K562 (cell line): ENCODE measurements around the gene OR52W1. TPM values are rescaled to one million over a fixed set of nuclear protein-coding genes. Genes with fewer than 3 reads are reported as not detected.

Experiments
- CTBP1 ChIP-seq: fragments of 450-650 bp; IDR thresholded peaks from 2 replicates; pipeline ENCODE4 v1.6.1; 2016; ENCODE audit warnings: borderline replicate concordance
- FIP1L1 ChIP-seq: fragments of 200-400 bp; formaldehyde crosslinking; IDR thresholded peaks from 2 replicates; pipeline ENCODE4 v1.6.1; 2018; ENCODE audit warnings: mild to moderate bottlenecking, low read depth, low read length; ENCODE audit not compliant: poor library complexity, severe bottlenecking
- KAT7 ChIP-seq: sonication (generic); formaldehyde crosslinking; IDR thresholded peaks from 2 replicates; pipeline ENCODE4 v1.8.0; 2022; ENCODE audit warnings: missing genetic modification reagents, mild to moderate bottlenecking, borderline replicate concordance
- MAFF ChIP-seq: IDR thresholded peaks from 2 replicates; pipeline ENCODE4 v1.6.1; 2012; ENCODE audit warnings: low read length, improper control_type of control experiment
- NCOA1 ChIP-seq: fragments of 450-650 bp; IDR thresholded peaks from 2 replicates; pipeline ENCODE4 v1.6.1; 2016; ENCODE audit warnings: low read depth
- PHB2 ChIP-seq: fragments of 450-650 bp; IDR thresholded peaks from 2 replicates; pipeline ENCODE4 v1.6.1; 2017; ENCODE audit warnings: low read depth
- PRPF4 ChIP-seq: fragments of 200-400 bp; formaldehyde crosslinking; IDR thresholded peaks from one replicate; pipeline ENCODE4 v1.6.1; 2017; ENCODE audit warnings: low read length, low read depth, mild to moderate bottlenecking; ENCODE audit not compliant: insufficient read depth, poor library complexity, severe bottlenecking
- TBP ChIP-seq: optimal IDR thresholded peaks from 2 replicates; pipeline ENCODE3; 2011; ENCODE audit warnings: low read depth, low read length, improper control_type of control experiment
- ZNF384 ChIP-seq: IDR thresholded peaks from 2 replicates; pipeline ENCODE4 v1.6.1; 2012; ENCODE audit warnings: low read depth, low read length, improper control_type of control experiment
- ZNF695 ChIP-seq: fragments of 450-650 bp; formaldehyde crosslinking; IDR thresholded peaks from 2 replicates; pipeline ENCODE4 v1.4.0; 2020; ENCODE audit warnings: mild to moderate bottlenecking, moderate library complexity
- ZNF79 ChIP-seq: fragments of 250-450 bp; sonication (Bioruptor Pico); IDR thresholded peaks from 2 replicates; pipeline ENCODE4 v1.4.0; 2020; ENCODE audit warnings: low read depth, mild to moderate bottlenecking, moderate library complexity
- ZZZ3 ChIP-seq: fragments of 450-650 bp; IDR thresholded peaks from 2 replicates; pipeline ENCODE4 v1.6.1; 2016; ENCODE audit warnings: antibody characterized with exemption, mild to moderate bottlenecking, moderate library complexity
- polyA plus RNA-seq, 8 experiments: library from polyadenylated mRNA; depleted of rRNA in 4 of 8; stranded (reverse) in 5 of 8; unstranded in 3 of 8; fragments of >200 nt; fragmentation: Nextera tagmentation in 2 of 8; fragmentation: Illumina TruSeq in 1 of 8; extraction: Ambion mirVana in 2 of 8; extraction: Trizol in 1 of 8; gene quantifications; 2 replicates each; pipeline versions ENCODE4 v1.2.1 to v1.2.3, GENCODE V29; 2011 to 2014; ENCODE audit warnings: inconsistent platforms in 1 of 8, missing spikeins in 1 of 8
- total RNA-seq, 7 experiments: library from RNA; depleted of rRNA in 6 of 7; stranded (reverse); fragments of >200 nt in 6 of 7; fragmentation: Illumina TruSeq in 2 of 7; extraction: Trizol in 2 of 7; gene quantifications; 2 replicates each; pipeline versions ENCODE4 v1.2.1 to v1.2.3, GENCODE V29; 2011 to 2021; ENCODE audit warnings: low replicate concordance in 1 of 7
- TF ChIP-seq, protein P1 (sequence below): fragments of 250-450 bp; sonication (Bioruptor Pico); IDR thresholded peaks from 2 replicates; pipeline ENCODE4 v1.4.0; 2020; ENCODE audit warnings: mild to moderate bottlenecking, moderate library complexity, borderline replicate concordance
- TF ChIP-seq, protein P2 (sequence below): fragments of 250-450 bp; sonication (Bioruptor Pico); IDR thresholded peaks from 2 replicates; pipeline ENCODE4 v1.5.0; 2021; ENCODE audit warnings: mild to moderate bottlenecking, borderline replicate concordance
- TF ChIP-seq, protein P3 (sequence below): sonication (generic); IDR thresholded peaks from 2 replicates; pipeline ENCODE4 v1.6.1; 2016

Gene OR52W1
- total and polyA plus RNA-seq, 9 of the 15 experiments (the other 6 are each of a cell fraction or from before 2014, with no cell fraction given), result not detected

DNA sequence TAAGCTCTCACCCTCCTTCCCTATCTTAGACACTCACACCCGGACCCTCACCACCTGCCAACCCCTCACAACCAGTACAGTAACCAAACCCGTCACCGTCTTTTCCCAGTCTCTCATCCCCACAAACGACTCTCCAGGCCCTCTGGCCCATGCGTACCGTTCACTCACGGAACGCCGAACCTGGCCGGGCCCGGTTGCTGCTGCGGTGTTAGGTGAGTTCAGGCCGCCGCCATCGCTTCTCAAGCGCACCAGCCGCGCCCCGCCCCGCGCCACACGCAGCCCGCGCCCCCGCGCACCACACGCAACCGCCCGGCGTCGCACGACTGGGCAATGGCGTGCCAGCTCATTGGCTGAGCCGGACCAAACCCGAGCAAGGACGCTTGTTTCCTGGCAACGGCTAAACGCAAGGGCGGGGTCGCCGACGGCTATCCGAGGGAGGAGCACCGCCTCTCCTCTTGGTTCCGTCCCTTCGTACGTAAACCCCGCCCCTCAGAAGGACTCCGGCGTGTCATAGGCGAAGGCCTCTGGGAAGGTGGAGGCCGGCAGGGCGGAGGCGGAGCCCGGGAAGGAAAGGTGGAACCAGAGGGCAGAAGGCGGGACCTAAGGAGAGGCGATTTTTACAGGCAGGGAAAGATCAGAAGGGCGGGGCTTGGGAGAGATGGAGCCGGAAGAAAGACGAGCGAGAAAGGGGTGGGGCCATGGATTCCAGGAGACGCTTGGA lies 35.5 kb downstream of the OR52W1 start, which contains the start of gene FHIP1B (continued):
- TF ChIP-seq, protein P1, sequence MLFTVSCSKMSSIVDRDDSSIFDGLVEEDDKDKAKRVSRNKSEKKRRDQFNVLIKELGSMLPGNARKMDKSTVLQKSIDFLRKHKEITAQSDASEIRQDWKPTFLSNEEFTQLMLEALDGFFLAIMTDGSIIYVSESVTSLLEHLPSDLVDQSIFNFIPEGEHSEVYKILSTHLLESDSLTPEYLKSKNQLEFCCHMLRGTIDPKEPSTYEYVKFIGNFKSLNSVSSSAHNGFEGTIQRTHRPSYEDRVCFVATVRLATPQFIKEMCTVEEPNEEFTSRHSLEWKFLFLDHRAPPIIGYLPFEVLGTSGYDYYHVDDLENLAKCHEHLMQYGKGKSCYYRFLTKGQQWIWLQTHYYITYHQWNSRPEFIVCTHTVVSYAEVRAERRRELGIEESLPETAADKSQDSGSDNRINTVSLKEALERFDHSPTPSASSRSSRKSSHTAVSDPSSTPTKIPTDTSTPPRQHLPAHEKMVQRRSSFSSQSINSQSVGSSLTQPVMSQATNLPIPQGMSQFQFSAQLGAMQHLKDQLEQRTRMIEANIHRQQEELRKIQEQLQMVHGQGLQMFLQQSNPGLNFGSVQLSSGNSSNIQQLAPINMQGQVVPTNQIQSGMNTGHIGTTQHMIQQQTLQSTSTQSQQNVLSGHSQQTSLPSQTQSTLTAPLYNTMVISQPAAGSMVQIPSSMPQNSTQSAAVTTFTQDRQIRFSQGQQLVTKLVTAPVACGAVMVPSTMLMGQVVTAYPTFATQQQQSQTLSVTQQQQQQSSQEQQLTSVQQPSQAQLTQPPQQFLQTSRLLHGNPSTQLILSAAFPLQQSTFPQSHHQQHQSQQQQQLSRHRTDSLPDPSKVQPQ (CRISPR knock-in tag), result no peak
- TF ChIP-seq ZNF695 (CRISPR knock-in tag), result no peak
- TF ChIP-seq, protein P2, sequence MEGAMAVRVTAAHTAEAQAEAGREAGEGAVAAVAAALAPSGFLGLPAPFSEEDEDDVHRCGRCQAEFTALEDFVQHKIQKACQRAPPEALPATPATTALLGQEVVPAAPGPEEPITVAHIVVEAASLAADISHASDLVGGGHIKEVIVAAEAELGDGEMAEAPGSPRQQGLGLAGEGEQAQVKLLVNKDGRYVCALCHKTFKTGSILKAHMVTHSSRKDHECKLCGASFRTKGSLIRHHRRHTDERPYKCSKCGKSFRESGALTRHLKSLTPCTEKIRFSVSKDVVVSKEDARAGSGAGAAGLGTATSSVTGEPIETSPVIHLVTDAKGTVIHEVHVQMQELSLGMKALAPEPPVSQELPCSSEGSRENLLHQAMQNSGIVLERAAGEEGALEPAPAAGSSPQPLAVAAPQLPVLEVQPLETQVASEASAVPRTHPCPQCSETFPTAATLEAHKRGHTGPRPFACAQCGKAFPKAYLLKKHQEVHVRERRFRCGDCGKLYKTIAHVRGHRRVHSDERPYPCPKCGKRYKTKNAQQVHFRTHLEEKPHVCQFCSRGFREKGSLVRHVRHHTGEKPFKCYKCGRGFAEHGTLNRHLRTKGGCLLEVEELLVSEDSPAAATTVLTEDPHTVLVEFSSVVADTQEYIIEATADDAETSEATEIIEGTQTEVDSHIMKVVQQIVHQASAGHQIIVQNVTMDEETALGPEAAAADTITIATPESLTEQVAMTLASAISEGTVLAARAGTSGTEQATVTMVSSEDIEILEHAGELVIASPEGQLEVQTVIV, result no peak
- TF ChIP-seq CTBP1, result peak; percentile 92
- TF ChIP-seq FIP1L1, result no peak
- no peak for TF ChIP-seq ZNF384
- no peak for TF ChIP-seq KAT7 (CRISPR knock-in tag)
- TF ChIP-seq MAFF, result no peak
- no peak for TF ChIP-seq PHB2
- TF ChIP-seq, protein P3, sequence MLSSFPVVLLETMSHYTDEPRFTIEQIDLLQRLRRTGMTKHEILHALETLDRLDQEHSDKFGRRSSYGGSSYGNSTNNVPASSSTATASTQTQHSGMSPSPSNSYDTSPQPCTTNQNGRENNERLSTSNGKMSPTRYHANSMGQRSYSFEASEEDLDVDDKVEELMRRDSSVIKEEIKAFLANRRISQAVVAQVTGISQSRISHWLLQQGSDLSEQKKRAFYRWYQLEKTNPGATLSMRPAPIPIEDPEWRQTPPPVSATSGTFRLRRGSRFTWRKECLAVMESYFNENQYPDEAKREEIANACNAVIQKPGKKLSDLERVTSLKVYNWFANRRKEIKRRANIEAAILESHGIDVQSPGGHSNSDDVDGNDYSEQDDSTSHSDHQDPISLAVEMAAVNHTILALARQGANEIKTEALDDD, result no peak
- no peak for TF ChIP-seq NCOA1
- no peak for TF ChIP-seq ZZZ3
- TF ChIP-seq ZNF79 (CRISPR knock-in tag), result no peak
- no peak for TF ChIP-seq PRPF4
- TF ChIP-seq TBP, result peak; percentile 31
